Muscle of arm (tissue), 14 donors: Measurements from ENCODE around the gene MEX3D. TPM values are rescaled to one million over a fixed set of nuclear protein-coding genes. Genes with fewer than 3 reads are reported as not detected.

Experiments
- DNase-seq: peaks from one replicate; pipeline ENCODE4 v3.0.0-alpha.2; 2013
- long read RNA-seq, 11 donors: transcript quantifications; one replicate each; lab custom pipeline, GENCODE V29; 2026
- polyA plus RNA-seq, 12 donors: library from polyadenylated mRNA; unstranded; fragments of 120-200 nt; gene quantifications; one replicate each; pipeline ENCODE4 v1.2.1, GENCODE V29; 2013; ENCODE audit not compliant: insufficient read length in 12 of 12

MEX3D gene
- 10 to 100 TPM in 11 of 12 donors, not detected in 1; 17.1 to 35.0 (median 21.8) TPM for polyA plus RNA-seq
- long read RNA-seq, donor 1, transcript MEX3D-201 (2 exons, 2,850 nt) = major isoform, 10 of 10 reads
- long read RNA-seq, donor 1, partial matches to known transcripts = 0 of 10 reads
- long read RNA-seq, donor 1, other reads (novel, unspliced or antisense) = 0 of 10 reads
- long read RNA-seq, donor 2, partial matches to known transcripts = 0 of 4 reads
- long read RNA-seq, donor 2, other reads (novel, unspliced or antisense) = 0 of 4 reads
- long read RNA-seq, donor 3, transcript MEX3D-201 (2 exons, 2,850 nt) = major isoform, 5 of 6 reads
- long read RNA-seq, donor 3, partial matches to known transcripts = 0 of 6 reads
- long read RNA-seq, donor 3, other reads (novel, unspliced or antisense) = 0 of 6 reads
- long read RNA-seq, donor 4, partial matches to known transcripts = 14 of 17 reads
- long read RNA-seq, donor 4, other reads (novel, unspliced or antisense) = 0 of 17 reads
- long read RNA-seq, donor 5, transcript MEX3D-201 (2 exons, 2,850 nt) = major isoform, 13 of 48 reads
- long read RNA-seq, donor 5, partial matches to known transcripts = 33 of 48 reads
- long read RNA-seq, donor 5, other reads (novel, unspliced or antisense) = 0 of 48 reads
- long read RNA-seq, donor 6, partial matches to known transcripts = 0 of 2 reads
- long read RNA-seq, donor 6, other reads (novel, unspliced or antisense) = 0 of 2 reads
- long read RNA-seq, donor 7, partial matches to known transcripts = 0 of 3 reads
- long read RNA-seq, donor 7, other reads (novel, unspliced or antisense) = 0 of 3 reads
- long read RNA-seq, donor 8, transcript MEX3D-201 (2 exons, 2,850 nt) = major isoform, 15 of 18 reads
- long read RNA-seq, donor 8, partial matches to known transcripts = 0 of 18 reads
- long read RNA-seq, donor 8, other reads (novel, unspliced or antisense) = 0 of 18 reads
- long read RNA-seq, donor 9, transcript MEX3D-201 (2 exons, 2,850 nt) = major isoform, 8 of 8 reads
- long read RNA-seq, donor 9, partial matches to known transcripts = 0 of 8 reads
- long read RNA-seq, donor 9, other reads (novel, unspliced or antisense) = 0 of 8 reads
- long read RNA-seq, donor 10, partial matches to known transcripts = 0 of 4 reads
- long read RNA-seq, donor 10, other reads (novel, unspliced or antisense) = 0 of 4 reads
- long read RNA-seq, donor 11, transcript MEX3D-201 (2 exons, 2,850 nt) = major isoform, 5 of 5 reads
- long read RNA-seq, donor 11, partial matches to known transcripts = 0 of 5 reads
- long read RNA-seq, donor 11, other reads (novel, unspliced or antisense) = 0 of 5 reads

DNA sequence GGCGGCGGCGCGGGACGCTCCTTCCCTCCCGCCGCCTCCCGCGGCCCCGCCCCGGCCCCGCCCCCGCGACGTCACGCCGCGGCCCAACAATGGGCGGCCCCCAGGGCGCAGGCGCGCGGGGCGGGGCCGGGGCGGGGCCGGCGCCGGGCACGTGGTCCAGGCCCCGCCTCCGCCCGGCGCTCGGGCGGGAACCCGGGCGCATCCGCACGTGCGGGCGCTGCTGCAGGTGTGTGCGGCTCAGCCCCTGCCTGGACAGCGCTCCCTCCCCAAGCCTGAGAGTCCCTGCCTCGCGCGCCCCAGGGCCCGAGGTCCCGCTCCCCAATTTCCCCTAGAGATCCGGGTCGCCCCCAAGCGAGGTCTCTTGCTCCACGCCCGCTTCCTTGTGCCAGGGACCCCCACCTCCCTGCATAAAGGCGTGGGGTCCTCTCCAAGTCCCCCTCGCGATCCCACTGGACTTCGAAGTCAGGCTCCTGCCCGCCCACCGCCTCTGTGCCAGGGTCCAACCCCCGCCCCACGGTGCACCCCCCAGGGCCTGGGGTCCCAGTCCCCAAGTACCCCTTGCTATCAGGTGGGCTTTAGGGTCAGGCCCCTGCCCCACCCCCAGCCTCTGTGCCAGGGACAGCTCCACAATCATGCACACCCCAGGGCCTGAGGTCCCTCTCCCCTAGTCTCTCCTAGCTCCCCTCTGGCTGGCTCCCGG lies at the start of gene MEX3D:
TSS of gene MEX3D (minus strand) at position 6 of the 700 bp plus-strand sequence. CDS start 267 bp downstream, outside the sequence.
- peak; percentile 39 for DNase-seq

DNA sequence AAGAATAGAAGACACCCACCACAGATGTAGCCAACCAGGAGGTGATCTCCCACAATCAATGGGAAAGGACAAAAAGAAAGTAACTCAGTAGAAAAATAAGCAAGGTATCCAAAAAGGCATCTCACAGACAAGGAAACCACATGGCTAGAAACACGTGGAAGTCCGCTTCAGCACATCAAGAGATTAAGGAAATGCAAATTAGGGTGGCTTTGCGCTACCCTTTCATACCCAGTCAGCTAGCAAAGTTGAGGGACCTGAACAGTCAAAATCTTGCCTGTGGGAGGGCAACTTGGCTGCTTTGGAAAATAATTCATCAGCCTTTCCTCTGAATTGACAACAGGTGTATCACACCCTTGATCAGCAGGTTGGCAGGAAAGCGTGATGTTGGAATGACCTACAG lies 48.8 kb upstream of the MEX3D start:
- no peak for DNase-seq

DNA sequence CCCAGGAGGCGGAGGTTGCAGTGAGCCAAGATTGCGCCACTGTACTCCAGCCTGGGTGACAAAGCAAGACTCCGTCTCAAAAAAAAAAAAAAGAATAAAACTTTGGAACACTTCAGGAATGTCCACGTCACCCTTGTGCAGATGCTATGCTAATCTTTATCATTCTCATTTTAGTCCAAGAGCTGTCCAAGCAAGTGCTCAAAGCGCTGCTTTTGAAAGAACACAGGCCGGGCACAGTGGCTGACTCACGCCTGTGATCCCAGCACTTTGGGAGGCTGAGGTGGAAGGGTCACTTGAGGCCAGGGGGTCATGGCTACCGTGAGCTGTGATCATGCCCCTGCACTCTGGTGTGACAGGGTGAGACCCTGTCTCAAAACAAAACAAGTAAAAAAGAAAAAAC lies 48.3 kb upstream of the MEX3D start:
- DNase-seq = no peak

DNA sequence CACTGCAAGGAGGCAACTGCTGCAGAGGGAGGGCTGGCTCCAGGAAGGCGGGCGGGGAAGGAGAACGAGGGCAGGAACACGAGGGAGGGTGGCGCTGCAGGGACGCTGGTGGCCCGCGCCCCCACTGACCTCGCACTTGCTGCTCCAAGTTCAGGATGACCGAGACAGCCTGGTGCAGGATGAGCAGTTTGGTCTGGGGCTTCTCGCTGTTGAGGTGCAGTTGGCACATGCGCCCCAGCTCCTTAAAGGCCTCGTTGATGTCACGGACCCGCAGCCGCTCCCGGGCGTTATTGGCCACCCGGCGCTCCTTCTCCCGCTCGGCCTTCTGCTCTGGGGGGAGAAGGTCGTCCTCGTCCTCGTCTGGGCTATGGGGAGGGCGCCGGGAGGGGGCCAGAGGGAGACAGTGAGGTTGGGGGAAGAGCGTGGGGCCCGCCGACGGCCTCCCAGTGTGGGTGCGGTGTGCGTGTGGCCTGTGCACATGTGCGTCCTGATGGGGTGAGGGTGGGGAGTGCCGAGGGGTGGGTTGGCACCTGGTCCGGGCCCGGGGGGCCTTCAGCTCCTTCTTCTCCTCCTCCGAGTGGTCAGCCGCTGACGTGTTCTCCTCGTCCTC lies 47.1 kb upstream of the MEX3D start:
- no peak for DNase-seq

DNA sequence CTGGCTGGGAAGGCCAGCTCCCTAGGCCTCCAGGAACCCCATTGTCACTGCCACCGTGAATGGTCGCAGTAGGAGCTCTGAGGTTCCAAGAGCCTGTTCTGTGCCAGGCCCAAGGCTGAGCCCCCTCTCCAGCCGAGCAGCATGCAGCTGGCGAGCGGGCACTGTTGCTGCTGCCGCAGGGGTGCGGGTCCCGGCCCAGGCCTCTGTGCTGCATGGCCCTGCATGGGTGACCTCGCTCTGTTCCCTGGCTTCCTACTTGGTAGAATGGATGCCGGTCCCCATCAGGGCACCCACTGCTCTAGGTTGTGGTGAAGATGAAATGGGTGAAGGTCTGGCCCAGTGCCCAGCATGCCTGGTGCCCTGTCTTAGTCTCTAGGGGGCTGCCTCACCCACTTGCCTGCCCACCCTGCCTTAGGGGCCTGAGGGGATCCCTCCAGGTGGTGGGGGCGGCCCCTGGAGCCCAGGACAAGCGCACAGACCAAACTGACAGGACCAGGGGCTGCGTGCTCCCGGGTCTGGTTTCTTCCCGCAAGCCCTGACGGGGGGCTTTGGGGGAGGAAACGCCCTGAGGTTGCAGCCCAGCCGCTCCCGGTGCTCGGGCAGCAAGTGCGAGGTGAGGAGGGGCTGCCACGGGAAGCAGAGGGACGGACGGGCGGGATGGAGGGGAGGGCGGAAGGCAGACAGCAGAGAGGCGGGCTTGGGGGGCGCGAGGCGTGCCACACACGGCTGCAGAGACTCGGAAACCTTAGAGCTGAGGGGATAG lies 45.9 kb upstream of the MEX3D start:
- DNase-seq = no peak

DNA sequence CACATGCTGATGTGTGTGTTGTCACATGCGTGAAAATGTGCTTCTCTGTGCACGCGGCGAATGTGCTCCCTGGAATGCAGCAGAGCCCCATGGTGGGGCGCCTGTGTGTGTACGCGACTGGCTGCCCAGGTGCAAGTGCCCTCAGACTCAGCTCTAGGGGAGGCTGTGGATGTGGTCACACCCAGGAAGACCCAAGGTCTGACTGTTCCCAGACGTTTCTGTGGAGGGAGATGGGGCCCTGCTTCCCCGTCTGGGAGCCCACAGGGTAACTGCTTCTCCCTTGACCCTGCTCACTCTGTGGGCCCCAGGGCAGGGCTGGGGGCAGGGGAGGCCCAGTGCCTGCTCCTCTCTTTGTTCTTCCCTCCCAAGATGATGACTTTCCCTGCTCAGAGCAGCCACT lies 45.0 kb upstream of the MEX3D start:
- DNase-seq = no peak

DNA sequence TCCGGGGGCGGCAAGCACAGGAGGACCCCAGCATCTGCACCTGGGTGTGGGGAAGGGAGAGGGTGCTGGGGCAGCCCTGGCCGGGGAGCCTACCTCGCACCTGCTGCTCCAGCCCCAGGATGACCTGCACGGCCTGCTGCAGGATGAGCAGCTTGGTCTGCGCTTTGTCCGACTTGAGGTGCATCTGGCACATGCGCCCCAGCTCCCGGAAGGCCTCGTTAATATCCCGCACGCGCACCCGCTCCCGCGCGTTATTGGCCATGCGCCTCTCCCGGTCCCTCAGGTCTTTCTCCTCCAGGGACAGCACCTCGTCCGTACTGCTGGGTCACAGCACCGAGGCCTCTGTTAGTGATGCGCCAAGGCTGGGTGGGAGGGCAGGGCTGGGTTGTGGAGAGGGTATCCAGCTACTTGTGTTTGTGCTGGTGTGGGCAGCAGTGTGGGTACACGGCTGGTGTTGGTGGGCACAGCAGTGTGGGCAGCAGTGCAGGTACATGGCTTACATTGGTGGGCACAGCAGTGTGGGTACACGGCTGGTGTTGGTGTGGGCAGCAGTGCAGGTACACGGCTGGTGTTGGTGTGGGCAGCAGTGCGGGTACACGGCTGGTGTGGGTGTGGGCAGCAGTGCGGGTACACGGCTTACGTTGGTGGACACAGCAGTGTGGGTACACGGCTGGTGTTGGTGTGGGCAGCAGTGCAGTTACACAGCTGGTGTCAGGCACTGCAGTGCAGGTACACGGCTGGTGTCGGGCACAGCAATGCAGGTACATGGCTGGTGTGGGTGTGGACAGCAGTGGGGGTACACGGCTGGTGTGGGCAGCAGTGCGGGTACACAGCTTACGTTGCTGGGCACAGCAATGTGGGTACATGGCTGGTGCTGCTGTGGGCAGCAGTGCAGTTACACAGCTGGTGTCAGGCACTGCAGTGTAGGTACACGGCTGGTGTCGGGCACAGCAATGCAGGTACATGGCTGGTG lies 44.3 kb upstream of the MEX3D start:
- no peak for DNase-seq

DNA sequence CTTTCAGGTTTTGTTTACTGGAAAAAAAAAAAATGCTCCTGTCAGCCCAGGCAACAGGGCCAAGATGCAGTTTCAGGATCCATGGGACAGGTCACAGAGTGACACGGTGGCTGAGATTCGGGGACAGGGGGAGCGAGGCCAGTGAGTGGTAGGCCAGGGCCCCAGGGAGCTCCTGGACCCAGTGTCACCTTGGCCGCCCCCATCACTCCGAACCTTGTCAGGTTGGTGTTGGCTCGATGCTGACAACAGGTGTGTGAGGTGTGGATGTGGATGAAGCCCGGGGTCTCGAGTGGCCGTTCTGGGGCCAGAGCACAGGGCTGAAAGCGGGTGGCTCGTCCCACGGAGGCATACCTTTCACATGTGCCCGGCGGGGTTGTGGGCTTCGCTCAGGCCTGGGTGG lies 43.2 kb upstream of the MEX3D start:
- DNase-seq = no peak

DNA sequence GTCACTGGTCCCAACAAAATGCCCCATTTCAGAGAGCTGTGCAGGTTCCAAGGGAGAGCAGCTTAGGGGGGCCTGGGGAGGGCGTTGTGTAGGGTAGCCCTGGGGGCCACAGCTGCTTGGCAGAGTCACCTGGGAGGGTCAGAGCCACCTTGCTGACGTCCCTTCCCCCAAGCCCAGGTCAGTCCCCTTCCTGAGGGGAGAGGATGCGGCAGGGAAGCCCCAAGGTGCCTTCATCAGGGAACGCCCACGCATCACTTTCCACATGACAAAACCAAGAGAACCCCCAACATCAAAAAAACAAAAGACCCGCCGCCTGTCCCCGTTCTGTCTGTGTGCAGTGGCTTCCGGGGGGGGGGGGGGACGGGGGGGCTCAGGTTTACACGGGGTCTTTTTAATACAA lies 42.5 kb upstream of the MEX3D start:
- DNase-seq = no peak

DNA sequence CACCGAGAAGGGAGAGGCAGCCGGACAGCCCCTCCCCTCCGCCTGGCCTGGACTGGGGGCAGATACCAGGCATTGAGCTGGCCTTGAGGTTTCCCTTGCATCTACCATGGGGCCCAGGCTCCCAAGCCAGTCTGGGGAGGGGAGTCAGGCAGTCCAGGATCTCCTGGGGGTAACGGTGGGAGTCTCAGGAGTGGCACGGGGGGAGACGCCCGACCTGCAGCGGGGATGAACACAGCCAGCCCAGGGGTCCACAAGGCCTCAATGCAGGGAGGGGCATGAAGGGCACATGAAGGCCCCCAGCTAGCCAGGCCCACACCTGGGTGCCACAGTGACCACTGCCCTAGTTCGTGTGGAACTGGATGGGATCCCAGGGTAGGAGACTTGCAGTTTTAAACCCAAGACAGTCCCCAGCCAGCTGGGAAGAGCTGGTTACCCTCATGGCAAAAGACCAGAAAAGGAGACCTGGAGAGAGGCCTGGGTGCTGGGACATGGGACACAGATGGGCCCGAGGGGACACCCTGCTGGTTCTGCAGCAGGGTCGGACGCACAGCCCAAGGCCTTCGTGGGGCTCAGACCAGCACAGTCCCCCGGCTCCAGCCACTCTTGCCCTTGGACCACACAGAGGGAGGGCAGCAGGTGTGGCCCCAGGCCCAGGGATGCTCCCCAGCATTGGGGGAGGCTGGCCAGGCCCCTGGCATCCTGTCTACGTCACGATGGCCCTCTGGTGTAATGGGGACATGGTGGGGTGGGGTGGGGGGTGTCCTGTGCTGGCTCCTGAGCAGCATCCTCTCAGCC lies 41.8 kb upstream of the MEX3D start:
- no peak for DNase-seq

DNA sequence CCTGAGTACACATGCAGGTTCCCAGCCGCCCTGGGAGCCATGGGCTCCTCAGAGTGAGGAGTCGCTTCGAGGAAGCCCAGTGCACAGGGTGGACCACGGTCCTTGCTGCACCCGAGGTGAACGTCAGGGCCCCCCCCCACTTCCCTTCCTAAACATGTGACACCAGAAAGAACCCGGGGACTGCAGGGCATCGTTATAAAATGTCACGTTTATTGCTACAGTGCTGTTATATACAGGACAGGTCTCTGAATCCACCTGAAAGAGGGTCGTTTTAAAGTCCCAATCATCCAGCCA lies 40.9 kb upstream of the MEX3D start:
- no peak for DNase-seq

DNA sequence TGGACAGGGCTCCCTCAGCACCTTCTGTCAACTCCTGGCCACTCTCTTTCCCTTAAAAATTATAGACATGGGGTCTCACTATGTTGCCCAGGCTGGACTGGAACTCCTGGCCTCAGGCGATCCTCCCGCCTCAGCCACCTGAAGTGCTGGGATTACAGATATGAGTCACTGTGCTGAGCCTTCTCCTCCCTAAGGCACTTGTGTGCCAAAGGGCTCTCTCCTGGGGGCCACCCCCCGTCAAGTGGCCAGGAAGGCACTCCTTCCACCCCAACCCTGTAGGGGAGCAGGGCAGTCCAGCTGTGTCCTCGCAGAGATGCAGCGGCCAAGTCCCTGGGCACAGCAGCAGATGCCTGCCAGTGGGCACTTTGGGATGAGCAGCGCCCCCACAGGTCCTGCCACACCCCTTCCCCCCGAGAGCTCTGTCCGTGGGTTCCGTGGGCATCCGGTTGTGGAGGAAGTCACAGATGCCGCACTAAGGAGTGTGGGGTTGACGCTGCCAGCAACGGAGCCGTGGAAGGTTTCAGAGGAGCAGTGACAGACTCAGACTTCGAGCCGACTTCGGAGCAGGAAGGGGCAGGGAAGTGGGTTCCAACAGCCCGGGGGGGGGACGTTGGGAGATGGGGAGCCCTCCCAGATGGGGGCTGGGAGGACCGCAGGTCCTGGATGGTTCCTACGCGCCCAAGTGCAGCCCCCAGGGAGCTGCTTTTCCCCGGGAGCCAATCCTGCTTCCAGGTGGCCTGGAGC lies 40.4 kb upstream of the MEX3D start:
- no peak for DNase-seq

DNA sequence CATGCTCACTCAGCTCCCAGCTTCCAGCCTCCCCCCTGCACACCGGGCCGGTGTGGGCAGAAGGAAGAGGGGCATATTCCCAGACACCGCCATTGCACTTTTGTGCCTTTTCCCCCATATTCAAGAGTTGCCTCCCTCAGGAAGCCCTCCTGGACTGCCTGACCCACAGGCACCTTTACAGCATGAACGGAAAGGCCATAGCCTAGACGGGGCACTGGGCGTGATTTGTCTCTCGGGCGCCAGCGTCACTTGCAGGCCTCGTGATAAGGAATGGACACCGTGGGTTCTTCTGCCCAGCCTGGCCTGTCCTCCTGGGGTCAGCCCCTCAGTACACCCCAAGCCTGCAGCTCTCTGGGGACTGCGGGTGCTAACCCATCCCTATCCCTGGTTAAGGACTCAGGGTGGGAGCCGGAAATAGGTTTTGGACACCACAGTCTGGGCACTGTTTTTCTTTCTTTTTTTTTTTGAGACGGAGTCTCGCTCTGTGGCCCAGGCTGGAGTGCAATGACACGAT lies 38.1 kb upstream of the MEX3D start:
- no peak for DNase-seq

DNA sequence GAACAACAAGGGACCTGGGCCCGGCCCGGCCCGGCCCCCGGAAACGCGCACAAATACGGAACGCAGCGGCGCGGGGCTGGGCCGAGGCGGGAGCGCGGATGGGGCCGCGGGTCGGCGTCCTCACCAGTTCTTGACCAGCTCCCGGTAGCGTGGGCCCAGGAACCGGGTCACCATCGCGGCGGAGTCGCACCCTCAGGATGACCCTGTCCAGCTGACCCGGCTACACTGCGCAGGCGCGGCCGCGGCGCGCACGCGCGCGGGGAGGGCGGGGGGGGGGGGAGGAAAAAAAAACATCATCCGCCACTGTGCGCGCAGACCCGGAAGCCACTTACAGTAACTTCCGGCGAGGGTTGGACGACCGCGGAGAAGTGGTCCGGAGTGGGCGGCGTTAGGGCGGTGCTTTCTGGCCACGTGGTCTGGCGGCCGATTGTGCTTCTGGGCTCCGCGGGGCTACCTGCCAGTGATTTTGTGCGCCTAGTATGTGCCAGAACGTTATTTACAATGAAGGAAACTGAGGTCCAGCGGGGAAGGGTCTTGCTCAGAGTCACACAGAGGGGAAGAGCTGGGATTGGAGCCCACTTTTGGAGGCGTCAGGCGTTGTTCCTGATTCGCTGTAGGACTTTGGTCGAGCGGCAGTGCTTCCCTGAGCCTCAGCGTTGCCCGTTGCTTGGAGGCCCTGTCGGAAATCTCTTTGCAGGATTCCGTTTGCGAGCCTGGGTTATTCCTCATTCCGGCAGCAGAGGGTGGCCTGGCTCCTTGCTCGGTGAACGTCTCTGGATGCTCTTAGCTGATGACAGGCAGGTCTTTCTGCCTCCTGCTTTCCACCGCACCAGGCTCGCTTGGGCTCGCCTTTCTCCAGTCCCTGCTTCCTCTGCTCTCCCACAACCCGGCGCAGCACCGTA lies 37.4 kb upstream of the MEX3D start, which contains the start of gene UQCR11:
TSS of gene UQCR11 (minus strand) at position 227 of the 902 bp plus-strand sequence. CDS start at position 174, 53 bp downstream.
- peak; percentile 96 for DNase-seq

DNA sequence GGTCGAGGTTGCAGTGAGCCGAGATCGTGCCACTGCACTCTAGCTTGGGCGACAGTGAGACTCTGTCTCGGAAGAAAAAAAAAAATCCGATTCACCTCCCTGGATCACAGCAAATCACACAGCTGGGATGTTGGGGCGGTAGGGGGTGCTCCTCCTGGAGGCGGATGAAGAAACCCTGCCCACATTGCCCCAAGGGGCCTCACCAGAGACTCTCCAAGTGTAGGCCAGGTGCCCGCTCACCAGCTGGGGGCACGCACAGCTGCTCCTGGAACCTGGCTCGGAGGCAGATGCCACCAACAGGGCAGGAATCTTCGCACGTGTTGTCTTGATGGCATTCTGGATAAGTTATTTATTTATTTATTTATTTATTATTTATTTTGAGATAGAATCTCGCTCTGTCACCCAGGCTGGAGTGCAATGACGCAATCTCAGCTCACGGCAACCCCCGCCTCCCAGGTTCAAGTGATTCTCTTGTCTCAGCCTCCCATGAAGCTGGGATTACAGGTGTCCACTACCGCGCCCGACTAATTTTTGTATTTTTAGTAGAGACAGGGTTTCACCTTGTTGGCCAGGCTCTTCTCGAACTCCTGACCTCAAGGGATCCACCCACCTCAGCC lies 34.1 kb upstream of the MEX3D start:
- DNase-seq = no peak
